GM12878 (cell line): ENCODE results near the gene SBNO2. TPM values are rescaled to one million over a fixed set of nuclear protein-coding genes. Genes with fewer than 3 reads are reported as not detected.

Experiments used
- CBFB ChIP-seq: IDR thresholded peaks from 2 replicates; pipeline ENCODE4 v1.6.1; 2016; ENCODE audit warnings: antibody characterized with exemption, low read depth
- E4F1 ChIP-seq: fragments of 450-650 bp; IDR thresholded peaks from 2 replicates; pipeline ENCODE4 v1.6.1; 2018; ENCODE audit warnings: borderline replicate concordance, mild to moderate bottlenecking; ENCODE audit not compliant: partially characterized antibody
- EGR1 ChIP-seq, 2 experiments: IDR thresholded peaks; 1 replicate in 1 of 2; 2 replicates in 1 of 2; pipeline ENCODE4 v1.6.1; 2011 to 2012; ENCODE audit warnings: low read depth in 2 of 2, low read length in 2 of 2, borderline replicate concordance in 1 of 2, mild to moderate bottlenecking in 1 of 2, moderate library complexity in 1 of 2
- FOS ChIP-seq: IDR thresholded peaks from 3 replicates; pipeline ENCODE4 v1.6.1; 2011; ENCODE audit warnings: borderline replicate concordance; ENCODE audit not compliant: insufficient read length; ENCODE audit errors: extremely low read depth
- FOXM1 ChIP-seq: IDR thresholded peaks from 2 replicates; pipeline ENCODE4 v1.6.1; 2012; ENCODE audit warnings: low read depth, mild to moderate bottlenecking, inconsistent platforms, low read length, moderate library complexity
- HDGF ChIP-seq: fragments of 450-650 bp; IDR thresholded peaks from 2 replicates; pipeline ENCODE4 v1.6.1; 2016; ENCODE audit warnings: antibody characterized with exemption
- IKZF2 ChIP-seq, 2 experiments: fragments of 450-650 bp; IDR thresholded peaks; 2 replicates each; pipeline ENCODE4 v1.6.1; 2017; ENCODE audit warnings: mild to moderate bottlenecking in 2 of 2, moderate library complexity in 2 of 2
- IRF3 ChIP-seq: fragments of 450-650 bp; IDR thresholded peaks from 2 replicates; pipeline ENCODE4 v1.6.1; 2014; ENCODE audit warnings: mild to moderate bottlenecking
- IRF4 ChIP-seq: IDR thresholded peaks from 2 replicates; pipeline ENCODE4 v1.6.1; 2011; ENCODE audit warnings: low read depth, low read length
- JUNB ChIP-seq: IDR thresholded peaks from 2 replicates; pipeline ENCODE4 v1.6.1; 2016; ENCODE audit warnings: antibody characterized with exemption, mild to moderate bottlenecking
- KDM1A ChIP-seq: fragments of 200-600 bp; sonication (generic); IDR thresholded peaks from 2 replicates; pipeline ENCODE4 v1.6.1; 2016; ENCODE audit warnings: borderline replicate concordance
- MAX ChIP-seq: IDR thresholded peaks from 2 replicates; pipeline ENCODE4 v1.6.1; 2012; ENCODE audit warnings: low read depth, low read length, improper control_type of control experiment
- MXI1 ChIP-seq: fragments of 150-350 bp; IDR thresholded peaks from 2 replicates; pipeline ENCODE4 v1.6.1; 2011; ENCODE audit warnings: low read depth, mild to moderate bottlenecking, inconsistent platforms, low read length, improper control_type of control experiment
- MYB ChIP-seq: fragments of 150-350 bp; IDR thresholded peaks from 2 replicates; pipeline ENCODE4 v1.6.1; 2014; ENCODE audit warnings: mild to moderate bottlenecking, low read depth, low read length, borderline replicate concordance
- NFIC ChIP-seq: IDR thresholded peaks from 2 replicates; pipeline ENCODE4 v1.6.1; 2012; ENCODE audit warnings: low read depth, mild to moderate bottlenecking, inconsistent platforms, low read length, moderate library complexity
- POU2F2 ChIP-seq: IDR thresholded peaks from 3 replicates; pipeline ENCODE4 v1.6.1; 2011; ENCODE audit warnings: low read depth, mild to moderate bottlenecking, low read length, borderline replicate concordance
- PRDM15 ChIP-seq: fragments of 450-650 bp; formaldehyde crosslinking; IDR thresholded peaks from 2 replicates; pipeline ENCODE4 v1.4.0; 2020; ENCODE audit warnings: mild to moderate bottlenecking, moderate library complexity
- RCOR1 ChIP-seq: conservative IDR thresholded peaks from 2 replicates; pipeline ENCODE4 v1.6.1; 2012; ENCODE audit warnings: low read depth, low read length, improper control_type of control experiment
- SMAD1 ChIP-seq: fragments of 450-650 bp; IDR thresholded peaks from 2 replicates; pipeline ENCODE4 v1.6.1; 2018; ENCODE audit warnings: mild to moderate bottlenecking, low read depth; ENCODE audit not compliant: partially characterized antibody
- SMAD5 ChIP-seq: IDR thresholded peaks from 2 replicates; pipeline ENCODE4 v1.6.1; 2016; ENCODE audit warnings: antibody characterized with exemption, low read depth
- SRF ChIP-seq, 2 experiments: IDR thresholded peaks; 2 replicates each; pipeline ENCODE4 v1.6.1; 2011; ENCODE audit warnings: low read depth in 2 of 2, low read length in 2 of 2, mild to moderate bottlenecking in 1 of 2, moderate library complexity in 1 of 2
- YY1 ChIP-seq: IDR thresholded peaks from 2 replicates; pipeline ENCODE4 v1.6.1; 2011; ENCODE audit warnings: low read depth, mild to moderate bottlenecking, low read length
- ZBED1 ChIP-seq: IDR thresholded peaks from 2 replicates; pipeline ENCODE4 v1.6.1; 2016; ENCODE audit warnings: borderline replicate concordance
- ZNF217 ChIP-seq: fragments of 450-650 bp; IDR thresholded peaks from 2 replicates; pipeline ENCODE4 v1.6.1; 2017; ENCODE audit warnings: antibody characterized with exemption, mild to moderate bottlenecking
- polyA plus RNA-seq, 11 experiments: library from polyadenylated mRNA; depleted of rRNA in 4 of 11; unstranded in 6 of 11; stranded (reverse) in 5 of 11; fragments of >200 nt; fragmentation: Nextera tagmentation in 4 of 11; fragmentation: Illumina TruSeq in 1 of 11; extraction: Ambion mirVana in 4 of 11; extraction: Trizol in 1 of 11; gene quantifications; 1 replicate in 1 of 11; 2 replicates in 10 of 11; pipeline versions ENCODE4 v1.2.1 to v1.2.3, GENCODE V29; 2011 to 2016; ENCODE audit warnings: inconsistent platforms in 2 of 11, missing spikeins in 2 of 11, low read depth in 1 of 11
- total RNA-seq, 4 experiments: library from RNA; depleted of rRNA in 3 of 4; stranded (reverse); fragments of >200 nt in 3 of 4; fragmentation: Illumina TruSeq in 1 of 4; extraction: Trizol in 1 of 4; gene quantifications; 2 replicates each; pipeline versions ENCODE4 v1.2.1 to v1.2.3, GENCODE V29; 2013 to 2021

Gene SBNO2
- total and polyA plus RNA-seq, 10 of the 15 experiments (the other 5 are each of a cell fraction or from before 2014, with no cell fraction given), result 0.08 to 44.6 (median 5.4) TPM

- no peak for TF ChIP-seq IRF3
- no peak for TF ChIP-seq KDM1A
- 0 out of 2 replicates have a peak, but pooled peaks have one; percentile 69 for TF ChIP-seq HDGF
- no peak for TF ChIP-seq RCOR1
- no peak for TF ChIP-seq ZBED1
- no peak for TF ChIP-seq MYB
- TF ChIP-seq FOS, result no peak
- TF ChIP-seq JUNB, result no peak
- no peak for TF ChIP-seq NFIC
- no peak; the same call in 1 of the 2 replicates for TF ChIP-seq MXI1
- no peak for TF ChIP-seq CBFB
- TF ChIP-seq PRDM15, result no peak
- TF ChIP-seq E4F1, result no peak
- 0 out of 2 replicates have a peak, but pooled peaks have one; percentile 33 for TF ChIP-seq YY1
- peak in 1 of 2 experiments; percentile 35; a peak in 1 of 4 replicates for TF ChIP-seq IKZF2 (IDR thresholded peaks at IDR 0.05)
- TF ChIP-seq POU2F2, result 0 out of 3 replicates have a peak, but pooled peaks have one; percentile 11
- no peak for TF ChIP-seq SMAD5
- TF ChIP-seq SMAD1, result no peak
- TF ChIP-seq EGR1 (IDR thresholded peaks at IDR 0.05; ENCODE audit: borderline replicate concordance in 1 of 2, low read depth in 2 of 2, low read length in 2 of 2), result no peak
- no peak; the same call in 1 of the 2 replicates for TF ChIP-seq MAX
- TF ChIP-seq ZNF217, result no peak
- no peak for TF ChIP-seq FOXM1
- no peak for TF ChIP-seq SRF (IDR thresholded peaks at IDR 0.05; ENCODE audit: low read depth in 2 of 2, low read length in 2 of 2)
- TF ChIP-seq IRF4, result no peak
Measured at GRCh38 chr19:1067341-1067957, 106.6 kb downstream of the SBNO2 start (continued).
